Gastroesophageal sphincter (tissue), 4 donors: Measurements from ENCODE around the gene ITGB1BP1. TPM values are rescaled to one million over a fixed set of nuclear protein-coding genes. Genes with fewer than 3 reads are reported as not detected.
A peak's percentile ranks its signal among the peaks of the same experiment; 100 is the strongest.

Experiments used
- ATAC-seq: fragments of 150-250 bp; one replicate; pipeline ENCODE4 v1.9.1; 2016; ENCODE audit warnings: mild to moderate bottlenecking, moderate library complexity
- H3K27ac ChIP-seq, 4 donors: fragments of 200-600 bp; sonication (generic) in 3 of 4; 1 replicate in 3 of 4; 2 replicates in 1 of 4; pipeline ENCODE4 v1.5.1; 2016 to 2019
- H3K27me3 ChIP-seq: fragments of 200-600 bp; sonication (generic); one replicate; pipeline ENCODE4 v1.5.1; 2019
- H3K36me3 ChIP-seq, 2 donors: fragments of 200-600 bp; sonication (generic); one replicate each; pipeline ENCODE4 v1.5.1; 2019; ENCODE audit warnings: control low read depth in 1 of 2
- H3K4me1 ChIP-seq, 3 donors: fragments of 200-600 bp; sonication (generic); 1 replicate in 2 of 3; 2 replicates in 1 of 3; pipeline ENCODE4 v1.5.1; 2016 to 2019; ENCODE audit warnings: control low read depth in 2 of 3
- H3K4me3 ChIP-seq, 2 donors: fragments of 200-600 bp; sonication (generic); one replicate each; pipeline ENCODE4 v1.5.1; 2019; ENCODE audit warnings: mild to moderate bottlenecking in 1 of 2, moderate library complexity in 1 of 2
- H3K9me3 ChIP-seq, 3 donors: fragments of 200-600 bp; sonication (generic); one replicate each; pipeline ENCODE4 v1.5.1; 2017 to 2019; ENCODE audit warnings: control low read depth in 2 of 3
- EP300 ChIP-seq: sonication (generic); formaldehyde crosslinking; IDR thresholded peaks from one replicate; pipeline ENCODE4 v1.6.1; 2017; ENCODE audit warnings: antibody characterized with exemption, mild to moderate bottlenecking
- POLR2A ChIP-seq, 2 donors: fragments of 450-650 bp; IDR thresholded peaks; one replicate each; pipeline ENCODE4 v1.6.1; 2017; ENCODE audit warnings: antibody characterized with exemption in 2 of 2, mild to moderate bottlenecking in 2 of 2, moderate library complexity in 1 of 2
- POLR2AphosphoS5 ChIP-seq: sonication (generic); formaldehyde crosslinking; IDR thresholded peaks from one replicate; pipeline ENCODE4 v1.6.1; 2017; ENCODE audit warnings: antibody characterized with exemption
- WGBS, 2 donors: methylation state at CpG; one replicate each; pipeline ENCODE4 v1.1.5; 2018; ENCODE audit warnings: low coverage in 1 of 2; 5-methylcytosine and 5-hydroxymethylcytosine counted together
- total RNA-seq, 4 donors: library from RNA; depleted of rRNA; stranded (reverse); fragments of >200 nt; gene quantifications; one replicate each; pipeline ENCODE4 v1.1.0, GENCODE V29; 2016
- TF ChIP-seq, protein P1 (sequence below), 4 experiments: fragments of 200-600 bp in 2 of 4; fragments of 450-650 bp in 2 of 4; sonication (generic) in 1 of 4; IDR thresholded peaks; one replicate each; pipeline ENCODE4 v1.5.1; 2017 to 2019; ENCODE audit warnings: antibody characterized with exemption in 4 of 4, mild to moderate bottlenecking in 2 of 4, moderate library complexity in 2 of 4

Gene ITGB1BP1
- total RNA-seq, 4 donors from 2014 or later: 52.8 to 80.4 (median 69.6) TPM

DNA sequence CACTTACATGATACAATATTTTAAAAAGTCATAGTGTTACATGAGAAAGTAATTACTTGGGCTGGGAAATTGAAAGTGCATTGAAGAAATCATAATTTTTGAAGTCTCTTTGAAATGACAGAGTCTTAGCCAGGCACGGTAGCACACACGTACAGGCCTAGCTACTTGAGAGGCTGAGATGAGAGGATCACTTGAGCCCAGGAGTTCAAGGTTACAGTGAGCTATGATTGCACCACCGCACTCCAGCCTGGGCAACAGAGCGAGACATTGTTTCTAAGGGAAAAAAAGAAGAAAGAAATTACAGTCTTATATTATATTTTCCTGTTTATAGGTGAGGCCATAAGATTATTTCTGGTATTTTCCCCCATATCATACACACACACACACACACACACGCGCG is 41.8 kb upstream of the ITGB1BP1 start:
- no peak overlapping the region for H3K27ac ChIP-seq
- peaks cover 0 to 14% (median 0%) of the 10 kb centered on the region in 3 donors for H3K4me1 ChIP-seq
- ATAC-seq: no peak
- WGBS, 2 donors: 72 to 78% methylated on average over 6 to 7 of the region's 7 CpGs
- H3K4me3 ChIP-seq: no peak overlapping the region
- H3K9me3 ChIP-seq: no peaks in the 10 kb centered on the region
- peaks cover 0 to 47% of the 10 kb centered on the region in 2 donors for H3K36me3 ChIP-seq
- TF ChIP-seq POLR2A (IDR thresholded peaks at IDR 0.05): no peak
- no peak for TF ChIP-seq EP300
- no peak for TF ChIP-seq POLR2AphosphoS5
- TF ChIP-seq, protein P1, sequence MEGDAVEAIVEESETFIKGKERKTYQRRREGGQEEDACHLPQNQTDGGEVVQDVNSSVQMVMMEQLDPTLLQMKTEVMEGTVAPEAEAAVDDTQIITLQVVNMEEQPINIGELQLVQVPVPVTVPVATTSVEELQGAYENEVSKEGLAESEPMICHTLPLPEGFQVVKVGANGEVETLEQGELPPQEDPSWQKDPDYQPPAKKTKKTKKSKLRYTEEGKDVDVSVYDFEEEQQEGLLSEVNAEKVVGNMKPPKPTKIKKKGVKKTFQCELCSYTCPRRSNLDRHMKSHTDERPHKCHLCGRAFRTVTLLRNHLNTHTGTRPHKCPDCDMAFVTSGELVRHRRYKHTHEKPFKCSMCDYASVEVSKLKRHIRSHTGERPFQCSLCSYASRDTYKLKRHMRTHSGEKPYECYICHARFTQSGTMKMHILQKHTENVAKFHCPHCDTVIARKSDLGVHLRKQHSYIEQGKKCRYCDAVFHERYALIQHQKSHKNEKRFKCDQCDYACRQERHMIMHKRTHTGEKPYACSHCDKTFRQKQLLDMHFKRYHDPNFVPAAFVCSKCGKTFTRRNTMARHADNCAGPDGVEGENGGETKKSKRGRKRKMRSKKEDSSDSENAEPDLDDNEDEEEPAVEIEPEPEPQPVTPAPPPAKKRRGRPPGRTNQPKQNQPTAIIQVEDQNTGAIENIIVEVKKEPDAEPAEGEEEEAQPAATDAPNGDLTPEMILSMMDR (IDR thresholded peaks at IDR 0.05): no peak
- no peaks in the 10 kb centered on the region for H3K27me3 ChIP-seq

- Histone ChIP-seq H3K4me3 (no peak overlapping the region), H3K4me1 (peaks cover 0 to 14% (median 0%) of the 10 kb centered on the region in 3 donors), H3K27me3 (no peaks in the 10 kb centered on the region), H3K36me3 (peaks cover 0 to 50% of the 10 kb centered on the region in 2 donors), H3K9me3 (no peaks in the 10 kb centered on the region), H3K27ac (no peak overlapping the region)
- no peak for TF ChIP-seq POLR2A (IDR thresholded peaks at IDR 0.05)
- no peak for TF ChIP-seq EP300
- TF ChIP-seq, protein P1 (IDR thresholded peaks at IDR 0.05): no peak
- TF ChIP-seq POLR2AphosphoS5: no peak
- no peak for ATAC-seq
- 80 to 96% methylated on average over 5 to 7 of the region's 7 CpGs for WGBS, 2 donors
Measured at GRCh38 chr2:9463698-9464034, 40.3 kb upstream of the ITGB1BP1 start.

DNA sequence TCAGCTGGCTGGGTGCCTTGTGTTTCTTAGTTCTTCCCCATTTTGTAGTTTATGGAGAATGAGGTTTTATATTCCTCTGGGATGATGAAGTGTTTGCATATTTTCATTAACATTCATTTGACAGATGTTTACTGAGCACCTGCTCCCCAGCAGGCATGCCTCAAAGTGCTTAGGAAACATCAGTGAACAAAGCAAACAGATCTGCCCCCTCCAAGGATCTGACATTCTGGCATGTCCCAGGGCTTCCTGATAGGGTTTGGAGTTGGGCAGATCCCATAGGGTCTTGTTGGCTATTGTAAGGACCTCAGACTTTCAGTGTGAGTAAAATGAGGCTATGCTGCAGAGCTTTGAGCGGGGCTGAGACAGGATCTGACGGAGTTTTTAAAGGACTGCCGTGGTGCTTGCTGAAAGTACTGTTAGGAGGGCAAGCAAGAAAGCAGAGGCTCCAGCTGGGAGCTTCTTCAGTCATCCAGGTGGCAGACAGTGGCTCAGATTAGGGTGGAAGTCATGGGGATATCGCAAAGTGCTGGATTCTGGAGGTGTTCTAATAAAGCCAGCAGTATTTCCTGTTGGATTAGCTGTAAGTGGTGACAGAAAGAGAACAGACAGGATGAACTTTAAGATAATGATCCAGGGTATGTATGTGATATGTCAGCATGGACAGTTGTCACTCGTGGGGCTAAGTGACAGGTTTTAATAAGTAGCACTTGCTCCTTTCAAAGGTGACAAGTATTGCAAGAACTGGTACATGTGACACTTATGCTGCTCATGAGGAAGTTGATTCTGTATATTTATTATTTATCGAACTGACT is 39.8 kb upstream of the ITGB1BP1 start:
- Histone ChIP-seq H3K27ac (peak overlapping the region in 1 of 4 donors; percentile 26), H3K4me3 (no peak overlapping the region), H3K9me3 (no peaks in the 10 kb centered on the region), H3K4me1 (peaks cover 0 to 14% (median 0%) of the 10 kb centered on the region in 3 donors), H3K27me3 (no peaks in the 10 kb centered on the region), H3K36me3 (peaks cover 0 to 51% of the 10 kb centered on the region in 2 donors)
- TF ChIP-seq, protein P1 (IDR thresholded peaks at IDR 0.05): no peak
- 75 to 82% methylated on average over 5 to 6 of the region's 6 CpGs for WGBS, 2 donors
- no peak for ATAC-seq

DNA sequence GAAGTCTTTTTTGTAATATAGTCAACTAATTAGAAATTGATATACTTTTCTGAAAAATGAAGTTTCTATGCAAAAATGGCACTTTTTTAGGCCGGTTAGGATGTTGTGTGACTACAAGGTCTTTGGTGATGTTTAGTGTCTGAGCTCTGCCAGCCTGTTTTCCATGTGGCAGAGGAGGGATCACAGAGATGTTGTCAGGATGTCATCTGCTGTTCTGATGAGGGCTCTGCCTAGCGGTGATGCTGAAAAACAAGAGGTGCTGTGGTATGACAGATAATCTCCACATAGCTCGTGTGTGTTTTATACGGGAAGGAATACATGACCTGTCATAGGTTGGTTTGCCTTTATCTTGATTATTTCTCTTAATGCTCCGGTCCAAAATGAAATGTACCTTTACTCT is 39.0 kb upstream of the ITGB1BP1 start:
- H3K27me3 ChIP-seq: no peaks in the 10 kb centered on the region
- 67 to 78% methylated on average over 3 to 5 of the region's 5 CpGs for WGBS, 2 donors
- no peak for ATAC-seq
- no peaks in the 10 kb centered on the region for H3K9me3 ChIP-seq
- no peak overlapping the region for H3K27ac ChIP-seq
- no peak overlapping the region for H3K4me3 ChIP-seq
- TF ChIP-seq EP300: no peak
- TF ChIP-seq, protein P1 (IDR thresholded peaks at IDR 0.05): no peak
- no peak for TF ChIP-seq POLR2A (IDR thresholded peaks at IDR 0.05)
- no peak for TF ChIP-seq POLR2AphosphoS5
- H3K36me3 ChIP-seq: peaks cover 0 to 52% of the 10 kb centered on the region in 2 donors
- H3K4me1 ChIP-seq: peaks cover 0 to 14% (median 0%) of the 10 kb centered on the region in 3 donors

GRCh38 chr2:9461079-9461478 is 37.8 kb upstream of the ITGB1BP1 start:
- peaks cover 0 to 60% of the 10 kb centered on the region in 2 donors for H3K36me3 ChIP-seq
- ATAC-seq: no peak
- 87 to 100% methylated on average over 2 to 3 of the region's 3 CpGs for WGBS, 2 donors

More at GRCh38 chr2:9461079-9461478, 37.8 kb upstream of the ITGB1BP1 start:
- Histone ChIP-seq H3K9me3 (no peaks in the 10 kb centered on the region), H3K27ac (no peak overlapping the region), H3K4me1 (peaks cover 0 to 14% (median 0%) of the 10 kb centered on the region in 3 donors), H3K27me3 (no peaks in the 10 kb centered on the region), H3K4me3 (no peak overlapping the region)
- TF ChIP-seq POLR2AphosphoS5 (no peak), EP300 (no peak), POLR2A (IDR thresholded peaks at IDR 0.05) (no peak)
- TF ChIP-seq, protein P1 (IDR thresholded peaks at IDR 0.05): no peak
